ENCODE data around the gene DMD. TPM values are rescaled to one million over a fixed set of nuclear protein-coding genes. Genes with fewer than 3 reads are reported as not detected.

The DMD gene
- total and polyA plus RNA-seq, 3 experiments from 2014 or later = 0.03 to 0.48 (median 0.40) TPM

DNA sequence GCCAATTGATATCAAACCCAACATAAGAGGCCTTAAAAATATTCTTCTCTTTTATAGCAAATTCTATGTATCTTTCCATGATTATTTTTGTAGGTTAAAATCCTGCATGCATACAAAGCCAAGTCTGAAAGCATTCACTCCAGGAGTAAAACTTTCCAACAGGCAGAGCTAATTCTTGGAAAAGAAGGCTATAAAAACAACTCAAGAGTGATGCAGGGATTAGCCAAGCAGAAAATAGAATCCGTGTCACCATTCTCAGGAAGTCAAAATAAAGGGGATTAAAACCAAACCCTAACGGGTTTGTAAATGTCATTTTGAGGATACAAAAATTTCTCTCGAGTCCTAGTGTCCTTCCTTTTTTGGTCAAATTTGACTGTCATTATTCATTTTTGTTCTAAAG lies 412.4 kb downstream of the DMD start:
- H3K27me3 Mint-ChIP-seq = no peaks in the 10 kb centered on the region
- no peak overlapping the region for H3K27ac Mint-ChIP-seq
- CTCF ChIA-PET = interaction anchor here (0.7 kb wide), 1 partner anchor 132 kb away, joined by 3 read pairs; no protein-coding TSS in a partner anchor
- H3K36me3 ChIP-seq (ENCODE audit: insufficient read depth, low read length) = no peaks in the 10 kb centered on the region
- DNase-seq = no peak
- no peaks in the 10 kb centered on the region for H3K36me3 Mint-ChIP-seq
- H3K4me1 ChIP-seq (ENCODE audit: insufficient read depth, low read length) = no peaks in the 10 kb centered on the region
- no peak overlapping the region for H3K4me3 Mint-ChIP-seq
- POLR2A ChIA-PET = no interaction called here
- no peaks in the 10 kb centered on the region for H3K27me3 ChIP-seq (ENCODE audit: insufficient read depth, low read length, poor library complexity, severe bottlenecking)
- peaks cover 0 to 13% (median 12%) of the 10 kb centered on the region in 5 donors for H3K9me3 Mint-ChIP-seq
- no peak overlapping the region for H3K27ac ChIP-seq (ENCODE audit: low read depth, low read length)
- H3K9me3 ChIP-seq (ENCODE audit: low read length) = no peaks in the 10 kb centered on the region
- no peak overlapping the region for H3K4me3 ChIP-seq (ENCODE audit: low read length)
- H3K4me1 Mint-ChIP-seq = no peaks in the 10 kb centered on the region

GRCh38 chrX:32788936-32789335 lies 422.4 kb downstream of the DMD start:
- Histone ChIP-seq H3K9me3 (ENCODE audit: low read length) (no peaks in the 10 kb centered on the region), H3K36me3 (ENCODE audit: insufficient read depth, low read length) (no peaks in the 10 kb centered on the region), H3K4me1 (ENCODE audit: insufficient read depth, low read length) (no peaks in the 10 kb centered on the region), H3K27ac (ENCODE audit: low read depth, low read length) (no peak overlapping the region), H3K4me3 (ENCODE audit: low read length) (no peak overlapping the region), H3K27me3 (ENCODE audit: insufficient read depth, low read length, poor library complexity, severe bottlenecking) (no peaks in the 10 kb centered on the region)
- Mint-ChIP-seq H3K4me1 (no peaks in the 10 kb centered on the region), H3K9me3 (peaks cover 0 to 5% (median 2%) of the 10 kb centered on the region in 5 donors), H3K36me3 (no peaks in the 10 kb centered on the region), H3K4me3 (no peak overlapping the region), H3K27ac (no peak overlapping the region), H3K27me3 (peaks cover 0 to 2% of the 10 kb centered on the region in 2 donors)
- ChIA-PET CTCF (no interaction called here), POLR2A (no interaction called here)
- no peak for DNase-seq

DNA sequence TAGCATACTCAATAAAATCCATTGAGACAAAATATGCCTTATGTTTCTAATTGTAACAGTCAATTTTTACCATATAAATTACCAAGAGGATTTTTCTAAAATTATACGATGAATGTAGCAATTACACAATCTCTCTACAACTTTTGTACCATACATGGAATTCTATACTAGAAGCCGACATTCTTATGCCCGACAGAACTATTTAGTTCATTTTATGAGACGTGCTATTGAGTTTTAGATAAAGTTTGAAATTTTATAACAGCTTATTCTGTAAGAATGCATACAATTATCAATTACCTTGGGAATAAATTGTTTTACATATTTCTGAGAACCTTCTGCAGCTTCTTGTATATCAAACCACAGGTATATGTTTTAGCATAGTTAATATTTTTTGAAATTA lies 431.2 kb downstream of the DMD start:
- H3K9me3 Mint-ChIP-seq = peaks cover 0 to 1% (median 0%) of the 10 kb centered on the region in 5 donors
- no peak overlapping the region for H3K27ac ChIP-seq (ENCODE audit: low read depth, low read length)
- H3K27ac Mint-ChIP-seq = no peak overlapping the region
- no peaks in the 10 kb centered on the region for H3K27me3 Mint-ChIP-seq
- no peaks in the 10 kb centered on the region for H3K4me1 Mint-ChIP-seq
- DNase-seq = no peak
- H3K9me3 ChIP-seq (ENCODE audit: low read length) = no peaks in the 10 kb centered on the region
- H3K36me3 ChIP-seq (ENCODE audit: insufficient read depth, low read length) = no peaks in the 10 kb centered on the region
- H3K4me3 Mint-ChIP-seq = no peak overlapping the region
- no peaks in the 10 kb centered on the region for H3K36me3 Mint-ChIP-seq
- POLR2A ChIA-PET = no interaction called here
- no peak overlapping the region for H3K4me3 ChIP-seq (ENCODE audit: low read length)
- CTCF ChIA-PET = no interaction called here
- no peaks in the 10 kb centered on the region for H3K27me3 ChIP-seq (ENCODE audit: insufficient read depth, low read length, poor library complexity, severe bottlenecking)
- no peaks in the 10 kb centered on the region for H3K4me1 ChIP-seq (ENCODE audit: insufficient read depth, low read length)

DNA sequence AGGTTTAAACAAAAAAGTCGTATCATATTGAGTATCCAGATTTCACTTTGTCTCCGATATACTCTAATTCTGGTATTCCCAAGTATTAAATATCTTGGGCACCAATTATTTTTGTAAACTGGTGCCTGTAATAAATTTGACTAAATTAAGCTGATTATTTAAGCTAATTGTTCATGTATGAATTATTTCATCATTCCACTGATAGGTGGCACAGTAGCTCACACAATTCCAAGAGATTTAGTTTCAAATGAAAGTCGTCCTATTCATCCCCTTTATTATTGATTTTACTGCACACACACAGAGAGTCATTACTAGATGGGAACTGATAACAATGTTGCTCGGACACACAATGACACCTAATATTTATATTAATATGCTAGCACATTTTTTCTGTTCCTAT lies 432.4 kb downstream of the DMD start:
- no peaks in the 10 kb centered on the region for H3K9me3 ChIP-seq (ENCODE audit: low read length)
- H3K36me3 ChIP-seq (ENCODE audit: insufficient read depth, low read length) = no peaks in the 10 kb centered on the region
- ChIA-PET POLR2A (no interaction called here), CTCF (no interaction called here)
- Mint-ChIP-seq H3K4me3 (no peak overlapping the region), H3K36me3 (no peaks in the 10 kb centered on the region), H3K4me1 (no peaks in the 10 kb centered on the region), H3K27me3 (no peaks in the 10 kb centered on the region), H3K9me3 (peaks cover 0 to 1% (median 0%) of the 10 kb centered on the region in 5 donors), H3K27ac (no peak overlapping the region)
- no peak for DNase-seq
- no peak overlapping the region for H3K4me3 ChIP-seq (ENCODE audit: low read length)
- H3K4me1 ChIP-seq (ENCODE audit: insufficient read depth, low read length) = no peaks in the 10 kb centered on the region
- no peak overlapping the region for H3K27ac ChIP-seq (ENCODE audit: low read depth, low read length)
- no peaks in the 10 kb centered on the region for H3K27me3 ChIP-seq (ENCODE audit: insufficient read depth, low read length, poor library complexity, severe bottlenecking)

DNA sequence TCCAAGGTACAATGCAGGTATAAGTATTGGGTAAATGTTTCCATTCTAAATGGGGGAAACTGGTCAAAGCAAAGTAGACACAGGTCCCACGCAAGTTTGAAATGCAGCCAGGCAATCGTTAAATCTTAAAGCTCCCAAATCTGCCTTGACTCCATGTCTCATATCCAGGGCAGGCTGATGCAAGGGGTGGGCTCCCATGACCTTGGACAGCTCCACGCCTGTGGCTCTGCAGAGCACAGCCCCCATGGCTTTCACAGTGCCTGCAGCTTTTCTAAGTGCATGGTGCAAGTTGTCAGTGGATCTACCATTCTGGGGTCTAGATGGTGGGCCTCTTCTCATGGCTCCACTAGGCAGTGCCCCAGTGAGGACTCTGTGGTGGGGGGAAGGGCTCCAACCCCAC lies 436.4 kb downstream of the DMD start:
- DNase-seq = no peak
- POLR2A ChIA-PET = no interaction called here
- no peaks in the 10 kb centered on the region for H3K4me1 ChIP-seq (ENCODE audit: insufficient read depth, low read length)
- H3K27me3 ChIP-seq (ENCODE audit: insufficient read depth, low read length, poor library complexity, severe bottlenecking) = no peaks in the 10 kb centered on the region
- Mint-ChIP-seq H3K27ac (no peak overlapping the region), H3K4me3 (no peak overlapping the region), H3K9me3 (peaks cover 0 to 2% (median 0%) of the 10 kb centered on the region in 5 donors), H3K27me3 (no peaks in the 10 kb centered on the region), H3K4me1 (no peaks in the 10 kb centered on the region), H3K36me3 (no peaks in the 10 kb centered on the region)
- CTCF ChIA-PET = no interaction called here
- no peak overlapping the region for H3K4me3 ChIP-seq (ENCODE audit: low read length)
- no peaks in the 10 kb centered on the region for H3K9me3 ChIP-seq (ENCODE audit: low read length)
- no peak overlapping the region for H3K27ac ChIP-seq (ENCODE audit: low read depth, low read length)
- no peaks in the 10 kb centered on the region for H3K36me3 ChIP-seq (ENCODE audit: insufficient read depth, low read length)

- ChIA-PET POLR2A (no interaction called here), CTCF (no interaction called here)
- H3K4me1 Mint-ChIP-seq = no peaks in the 10 kb centered on the region
- H3K27me3 Mint-ChIP-seq = peaks cover 0 to 3% of the 10 kb centered on the region in 2 donors
- H3K36me3 ChIP-seq (ENCODE audit: insufficient read depth, low read length) = no peaks in the 10 kb centered on the region
- no peaks in the 10 kb centered on the region for H3K27me3 ChIP-seq (ENCODE audit: insufficient read depth, low read length, poor library complexity, severe bottlenecking)
- no peak overlapping the region for H3K4me3 ChIP-seq (ENCODE audit: low read length)
- H3K9me3 ChIP-seq (ENCODE audit: low read length) = no peaks in the 10 kb centered on the region
- no peak for DNase-seq
- H3K4me3 Mint-ChIP-seq = no peak overlapping the region
- H3K36me3 Mint-ChIP-seq = peaks cover 0 to 2% (median 0%) of the 10 kb centered on the region in 3 donors
- no peak overlapping the region for H3K27ac Mint-ChIP-seq
- H3K27ac ChIP-seq (ENCODE audit: low read depth, low read length) = no peak overlapping the region
- H3K9me3 Mint-ChIP-seq = peaks cover 0 to 8% (median 0%) of the 10 kb centered on the region in 5 donors
- no peaks in the 10 kb centered on the region for H3K4me1 ChIP-seq (ENCODE audit: insufficient read depth, low read length)
These were observed 462.3 kb downstream of the DMD start for GRCh38 chrX:32749070-32749469.

- H3K36me3 ChIP-seq (ENCODE audit: insufficient read depth, low read length) = no peaks in the 10 kb centered on the region
- POLR2A ChIA-PET = no interaction called here
- CTCF ChIA-PET = no interaction called here
These were observed 466.0 kb downstream of the DMD start for GRCh38 chrX:32745323-32745722.

GRCh38 chrX:32744921-32745320 lies 466.4 kb downstream of the DMD start:
- no peak for DNase-seq
- Histone ChIP-seq H3K36me3 (ENCODE audit: insufficient read depth, low read length) (no peaks in the 10 kb centered on the region), H3K27me3 (ENCODE audit: insufficient read depth, low read length, poor library complexity, severe bottlenecking) (no peaks in the 10 kb centered on the region), H3K27ac (ENCODE audit: low read depth, low read length) (no peak overlapping the region), H3K4me3 (ENCODE audit: low read length) (no peak overlapping the region), H3K4me1 (ENCODE audit: insufficient read depth, low read length) (no peaks in the 10 kb centered on the region), H3K9me3 (ENCODE audit: low read length) (no peaks in the 10 kb centered on the region)
- CTCF ChIA-PET = no interaction called here
- Mint-ChIP-seq H3K4me3 (no peak overlapping the region), H3K9me3 (peaks cover 0 to 5% (median 3%) of the 10 kb centered on the region in 5 donors), H3K36me3 (peaks cover 0 to 2% (median 0%) of the 10 kb centered on the region in 3 donors), H3K4me1 (no peaks in the 10 kb centered on the region), H3K27me3 (peaks cover 0 to 3% of the 10 kb centered on the region in 2 donors), H3K27ac (no peak overlapping the region)
- POLR2A ChIA-PET = no interaction called here

More at GRCh38 chrX:32745323-32745722, 466.0 kb downstream of the DMD start:
- Histone ChIP-seq H3K9me3 (ENCODE audit: low read length) (no peaks in the 10 kb centered on the region), H3K27me3 (ENCODE audit: insufficient read depth, low read length, poor library complexity, severe bottlenecking) (no peaks in the 10 kb centered on the region), H3K27ac (ENCODE audit: low read depth, low read length) (no peak overlapping the region), H3K4me1 (ENCODE audit: insufficient read depth, low read length) (no peaks in the 10 kb centered on the region), H3K4me3 (ENCODE audit: low read length) (no peak overlapping the region)
- Mint-ChIP-seq H3K4me1 (no peaks in the 10 kb centered on the region), H3K27me3 (peaks cover 0 to 3% of the 10 kb centered on the region in 2 donors), H3K9me3 (peaks cover 0 to 5% (median 3%) of the 10 kb centered on the region in 5 donors), H3K27ac (no peak overlapping the region), H3K4me3 (no peak overlapping the region), H3K36me3 (peaks cover 0 to 2% (median 0%) of the 10 kb centered on the region in 3 donors)
- no peak for DNase-seq

- H3K36me3 Mint-ChIP-seq = peaks cover 0 to 2% (median 0%) of the 10 kb centered on the region in 3 donors
- no peak overlapping the region for H3K27ac Mint-ChIP-seq
- peaks cover 0 to 5% (median 3%) of the 10 kb centered on the region in 5 donors for H3K9me3 Mint-ChIP-seq
- CTCF ChIA-PET = no interaction called here
- no peaks in the 10 kb centered on the region for H3K27me3 Mint-ChIP-seq
- no peaks in the 10 kb centered on the region for H3K9me3 ChIP-seq (ENCODE audit: low read length)
- no peak overlapping the region for H3K4me3 Mint-ChIP-seq
- no peaks in the 10 kb centered on the region for H3K36me3 ChIP-seq (ENCODE audit: insufficient read depth, low read length)
- no peaks in the 10 kb centered on the region for H3K4me1 ChIP-seq (ENCODE audit: insufficient read depth, low read length)
- no peak for DNase-seq
- POLR2A ChIA-PET = no interaction called here
- no peaks in the 10 kb centered on the region for H3K4me1 Mint-ChIP-seq
- H3K4me3 ChIP-seq (ENCODE audit: low read length) = no peak overlapping the region
- no peak overlapping the region for H3K27ac ChIP-seq (ENCODE audit: low read depth, low read length)
- no peaks in the 10 kb centered on the region for H3K27me3 ChIP-seq (ENCODE audit: insufficient read depth, low read length, poor library complexity, severe bottlenecking)
These were observed 469.4 kb downstream of the DMD start for GRCh38 chrX:32741910-32742309.

Data from CD8-positive, alpha-beta memory T cell (primary cell).